Smooth muscle cell (in vitro differentiated cells): ENCODE measurements around the gene SNUPN. TPM values are rescaled to one million over a fixed set of nuclear protein-coding genes. Genes with fewer than 3 reads are reported as not detected.

ENCODE experiments used
- DNase-seq: peaks from one replicate; lab custom pipeline; 2025; ENCODE audit not compliant: unreplicated experiment; lab: John Stamatoyannopoulos, UW
- H2AFZ ChIP-seq: fragments of 200-600 bp; sonication (generic); 2 replicates; pipeline ENCODE4 v1.6.0; 2016; ENCODE audit warnings: antibody characterized with exemption, low read depth, mild to moderate bottlenecking
- H3F3A ChIP-seq: fragments of 200-600 bp; sonication (generic); 2 replicates; pipeline ENCODE4 v1.6.0; 2017; ENCODE audit warnings: antibody characterized with exemption, low read depth
- H3K27ac ChIP-seq: fragments of 200-600 bp; sonication (generic); 2 replicates; pipeline ENCODE4 v1.5.1; 2016; ENCODE audit warnings: low read depth, mild to moderate bottlenecking
- H3K27me3 ChIP-seq: fragments of 200-600 bp; sonication (generic); 2 replicates; pipeline ENCODE4 v1.6.1; 2016; ENCODE audit warnings: low read depth, mild to moderate bottlenecking
- H3K36me3 ChIP-seq: fragments of 200-600 bp; sonication (generic); 2 replicates; pipeline ENCODE4 v1.5.1; 2016; ENCODE audit warnings: low read depth
- H3K4me1 ChIP-seq: fragments of 200-600 bp; sonication (generic); 2 replicates; pipeline ENCODE4 v1.5.1; 2016; ENCODE audit warnings: low read depth
- H3K4me2 ChIP-seq: fragments of 200-600 bp; sonication (generic); 2 replicates; pipeline ENCODE4 v1.6.0; 2016; ENCODE audit warnings: mild to moderate bottlenecking
- H3K4me3 ChIP-seq: fragments of 200-600 bp; sonication (generic); 2 replicates; pipeline ENCODE4 v1.5.1; 2016; ENCODE audit warnings: mild to moderate bottlenecking
- H3K79me2 ChIP-seq: fragments of 200-600 bp; sonication (generic); 2 replicates; pipeline ENCODE4 v1.6.0; 2016; ENCODE audit warnings: low read depth, mild to moderate bottlenecking
- H3K9ac ChIP-seq: fragments of 200-600 bp; sonication (generic); 2 replicates; pipeline ENCODE4 v1.6.0; 2016; ENCODE audit warnings: low read depth
- H3K9me3 ChIP-seq: fragments of 200-600 bp; sonication (generic); replicated peaks from 2 replicates; pipeline ENCODE4 v1.5.1; 2016; ENCODE audit warnings: low read depth
- H4K20me1 ChIP-seq: fragments of 200-600 bp; sonication (generic); 2 replicates; pipeline ENCODE4 v1.6.0; 2016; ENCODE audit warnings: low read depth
- CTCF ChIP-seq: fragments of 200-600 bp; sonication (generic); IDR thresholded peaks from 2 replicates; pipeline ENCODE4 v1.5.1; 2017; ENCODE audit warnings: borderline replicate concordance, mild to moderate bottlenecking, antibody characterized with exemption; ENCODE audit not compliant: insufficient read depth, poor library complexity, severe bottlenecking
- WGBS: methylation state at CpG from one replicate; pipeline ENCODE4 v1.1.7; 2016; ENCODE audit warnings: low lambda C conversion rate; 5-methylcytosine and 5-hydroxymethylcytosine counted together
- polyA plus RNA-seq: library from polyadenylated mRNA; unstranded; fragments of >200 nt; fragmentation: Nextera tagmentation; extraction: Ambion mirVana; gene quantifications from 2 replicates; pipeline ENCODE4 v1.2.1, GENCODE V29; 2016
- total RNA-seq: library from RNA; depleted of rRNA; stranded (reverse); fragments of >200 nt; gene quantifications from 2 replicates; pipeline ENCODE4 v1.2.3, GENCODE V29; 2014

SNUPN gene
- total and polyA plus RNA-seq, 2 experiments from 2014 or later: 15.2 to 24.0 TPM

- Histone ChIP-seq H3K4me2 (peak overlapping the region; percentile 86), H3K4me1 (peaks cover under 1% of the 10 kb centered on the region), H3K4me3 (peak overlapping the region; percentile 37), H3F3A (peaks cover 17% of the 10 kb centered on the region), H2AFZ (peak overlapping the region; percentile 78), H3K36me3 (peaks cover 5% of the 10 kb centered on the region), H3K9ac (peak overlapping the region; percentile 66), H4K20me1 (no peaks in the 10 kb centered on the region), H3K79me2 (peaks cover 9% of the 10 kb centered on the region), H3K9me3 (no peaks in the 10 kb centered on the region), H3K27ac (peak overlapping the region; percentile 90), H3K27me3 (no peaks in the 10 kb centered on the region)
- DNase-seq: no peak
- 34% methylated on average over 7 of the region's 7 CpGs for WGBS
- no peak for TF ChIP-seq CTCF
Measured at GRCh38 chr15:75620841-75621391, 4.6 kb downstream of the SNUPN start.

- DNase-seq: no peak
- peak overlapping the region; percentile 66 for H3K9ac ChIP-seq
- peak overlapping the region; percentile 86 for H3K4me2 ChIP-seq
- H3K79me2 ChIP-seq: peaks cover 9% of the 10 kb centered on the region
- TF ChIP-seq CTCF: no peak
- no peaks in the 10 kb centered on the region for H3K27me3 ChIP-seq
- no peaks in the 10 kb centered on the region for H3K9me3 ChIP-seq
- H3K4me1 ChIP-seq: no peaks in the 10 kb centered on the region
- peaks cover 7% of the 10 kb centered on the region for H3K36me3 ChIP-seq
- peaks cover 15% of the 10 kb centered on the region for H3F3A ChIP-seq
- peak overlapping the region; percentile 90 for H3K27ac ChIP-seq
- WGBS: 34% methylated on average over 4 of the region's 4 CpGs
- H3K4me3 ChIP-seq: peak overlapping the region; percentile 37
- H2AFZ ChIP-seq: peak overlapping the region; percentile 78
- no peaks in the 10 kb centered on the region for H4K20me1 ChIP-seq
Measured at GRCh38 chr15:75620058-75620820, 5.3 kb downstream of the SNUPN start.

GRCh38 chr15:75616766-75617165 is 8.8 kb downstream of the SNUPN start:
- H3K4me1 ChIP-seq: no peaks in the 10 kb centered on the region
- peaks cover 10% of the 10 kb centered on the region for H3F3A ChIP-seq
- H3K27me3 ChIP-seq: no peaks in the 10 kb centered on the region
- H3K4me3 ChIP-seq: no peak overlapping the region
- no peak overlapping the region for H2AFZ ChIP-seq
- H3K9ac ChIP-seq: no peak overlapping the region
- no peak overlapping the region for H3K4me2 ChIP-seq
- peaks cover 14% of the 10 kb centered on the region for H3K36me3 ChIP-seq
- no peak for TF ChIP-seq CTCF
- H3K9me3 ChIP-seq: no peaks in the 10 kb centered on the region
- H3K27ac ChIP-seq: no peak overlapping the region
- H4K20me1 ChIP-seq: no peaks in the 10 kb centered on the region
- DNase-seq: no peak
- H3K79me2 ChIP-seq: peaks cover 9% of the 10 kb centered on the region
